Measurements from ENCODE around the gene ZDHHC9.
A peak's percentile ranks its signal among the peaks of the same experiment; 100 is the strongest.

Gene ZDHHC9

GRCh38 chrX:129779086-129779672 is 64.5 kb downstream of the ZDHHC9 start:
- no peak for TF ChIP-seq ZFX (IDR thresholded peaks at IDR 0.05; ENCODE audit: borderline replicate concordance)
- no peak for TF ChIP-seq CTCF (IDR thresholded peaks at IDR 0.05)
- H3K27ac ChIP-seq: no peak overlapping the region

GRCh38 chrX:129777218-129778030 is 66.3 kb downstream of the ZDHHC9 start:
- peak overlapping the region; percentile 66 for H3K27ac ChIP-seq
- TF ChIP-seq ZFX (IDR thresholded peaks at IDR 0.05; ENCODE audit: borderline replicate concordance): no peak

- TF ChIP-seq CTCF (IDR thresholded peaks at IDR 0.05) (no peak), ZFX (IDR thresholded peaks at IDR 0.05; ENCODE audit: borderline replicate concordance) (no peak)
- no peak overlapping the region for H3K27ac ChIP-seq
Observed at GRCh38 chrX:129773649-129774458, 69.8 kb downstream of the ZDHHC9 start.

GRCh38 chrX:129772796-129773431 is 70.8 kb downstream of the ZDHHC9 start:
- no peak overlapping the region for H3K27ac ChIP-seq

GRCh38 chrX:129771266-129771995 is 72.3 kb downstream of the ZDHHC9 start:
- H3K27ac ChIP-seq: no peak overlapping the region
- TF ChIP-seq CTCF (IDR thresholded peaks at IDR 0.05) (no peak), ZFX (IDR thresholded peaks at IDR 0.05; ENCODE audit: borderline replicate concordance) (no peak)

More at GRCh38 chrX:129772796-129773431, 70.8 kb downstream of the ZDHHC9 start:
- TF ChIP-seq CTCF (IDR thresholded peaks at IDR 0.05): no peak
- no peak for TF ChIP-seq ZFX (IDR thresholded peaks at IDR 0.05; ENCODE audit: borderline replicate concordance)

- no peak overlapping the region for H3K27ac ChIP-seq
- TF ChIP-seq CTCF (IDR thresholded peaks at IDR 0.05): no peak
- no peak for TF ChIP-seq ZFX (IDR thresholded peaks at IDR 0.05; ENCODE audit: borderline replicate concordance)
Observed at GRCh38 chrX:129769467-129770154, 74.1 kb downstream of the ZDHHC9 start.

Measured in 22Rv1 (cell line).